Measurements from ENCODE around the gene SDR42E2.

DNA sequence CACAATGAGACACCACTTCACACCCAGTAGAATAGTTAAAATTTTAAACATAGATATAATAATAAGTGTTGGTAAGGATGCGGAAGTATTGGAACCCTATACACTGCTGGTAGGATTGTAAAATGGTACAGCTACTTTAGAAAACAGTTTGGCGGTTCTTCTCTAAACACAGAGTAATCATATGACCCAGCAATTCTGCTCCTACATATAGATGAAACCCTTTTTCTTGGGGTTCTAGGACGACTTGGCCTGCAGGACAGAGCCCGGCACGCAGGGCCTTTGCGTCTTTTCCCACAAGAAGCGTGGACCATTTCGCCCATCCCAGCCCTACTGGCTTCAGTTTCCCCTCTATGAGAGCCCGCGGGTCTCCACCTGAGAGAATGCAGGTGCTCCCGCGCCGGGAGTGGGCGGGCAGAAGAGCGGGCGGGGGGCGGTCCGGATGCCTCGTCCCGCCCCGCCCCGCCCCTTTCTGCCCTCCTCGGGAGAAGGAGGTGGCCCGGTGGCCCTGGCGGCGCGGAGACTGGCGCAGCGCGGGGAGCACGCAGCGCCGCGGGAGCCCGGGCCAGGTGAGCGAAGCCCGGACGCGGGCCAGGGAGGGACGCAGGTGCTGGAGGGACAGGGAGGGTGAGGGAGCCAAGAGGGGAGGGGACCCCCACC, at the start of gene SDR42E2:
- no peak for TF ChIP-seq CTCF (IDR thresholded peaks at IDR 0.05)
- no peak for TF ChIP-seq POLR2A (IDR thresholded peaks at IDR 0.05)
